GM18870 (cell line): ENCODE data around the gene TCP11X2.
"Not testable (repeated sequence)": the region's sequence is repeated elsewhere in the genome, so short reads cannot be mapped to it uniquely, and the experiment has no call there.

Experiments used
- ATAC-seq: cut with Tn5 transposase; IDR thresholded peaks from one replicate; pipeline ENCODE4 v1.9.1; 2021; ENCODE audit warnings: moderate library complexity; ENCODE audit not compliant: unreplicated experiment

The TCP11X2 gene

GRCh38 chrX:102471762-102472220 is at the start of gene TCP11X2:
TSS of gene TCP11X2 (minus strand) at chrX:102471812.
- not testable (repeated sequence) for ATAC-seq

GRCh38 chrX:102517326-102517725 is 45.7 kb upstream of the TCP11X2 start:
- ATAC-seq: no peak

GRCh38 chrX:102515975-102516941 is 44.6 kb upstream of the TCP11X2 start, which contains the start of gene TMSB15A:
TSS of gene TMSB15A (minus strand) at chrX:102516739.
- ATAC-seq: peak; percentile 52

- ATAC-seq: no peak
These were observed 42.9 kb upstream of the TCP11X2 start for GRCh38 chrX:102514536-102514935.

GRCh38 chrX:102498732-102499131 is 27.1 kb upstream of the TCP11X2 start:
- ATAC-seq: no peak

GRCh38 chrX:102491766-102492165 is 20.2 kb upstream of the TCP11X2 start:
- no peak for ATAC-seq

GRCh38 chrX:102478765-102479164 is 7.2 kb upstream of the TCP11X2 start:
- ATAC-seq: not testable (repeated sequence)

- not testable (repeated sequence) for ATAC-seq
These were observed 1.4 kb downstream of the TCP11X2 start for GRCh38 chrX:102470215-102470614.

GRCh38 chrX:102458615-102459014 is 13.0 kb downstream of the TCP11X2 start:
- ATAC-seq: not testable (repeated sequence)

GRCh38 chrX:102439908-102440307 is 31.7 kb downstream of the TCP11X2 start, which contains the start of gene NXF2B:
TSS of gene NXF2B (minus strand) at chrX:102440008. CDS start at chrX:102380036, 59,972 bp downstream.
- not testable (repeated sequence) for ATAC-seq

GRCh38 chrX:102414493-102414892 is 57.1 kb downstream of the TCP11X2 start:
- ATAC-seq: not testable (repeated sequence)
